GM12801 (cell line): ENCODE results near the gene MYOZ1.

Experiments used
- CTCF ChIP-seq: IDR thresholded peaks from one replicate; pipeline ENCODE4 v1.5.1; 2011; ENCODE audit warnings: control low read depth; ENCODE audit not compliant: insufficient read length; ENCODE audit errors: extremely low read depth

MYOZ1 gene

GRCh38 chr10:73649876-73650536 is 8.7 kb upstream of the MYOZ1 start:
- no peak for TF ChIP-seq CTCF

GRCh38 chr10:73648975-73649829 is 7.9 kb upstream of the MYOZ1 start:
- no peak for TF ChIP-seq CTCF

- no peak for TF ChIP-seq CTCF
These were observed 6.8 kb upstream of the MYOZ1 start for GRCh38 chr10:73647875-73648651.

DNA sequence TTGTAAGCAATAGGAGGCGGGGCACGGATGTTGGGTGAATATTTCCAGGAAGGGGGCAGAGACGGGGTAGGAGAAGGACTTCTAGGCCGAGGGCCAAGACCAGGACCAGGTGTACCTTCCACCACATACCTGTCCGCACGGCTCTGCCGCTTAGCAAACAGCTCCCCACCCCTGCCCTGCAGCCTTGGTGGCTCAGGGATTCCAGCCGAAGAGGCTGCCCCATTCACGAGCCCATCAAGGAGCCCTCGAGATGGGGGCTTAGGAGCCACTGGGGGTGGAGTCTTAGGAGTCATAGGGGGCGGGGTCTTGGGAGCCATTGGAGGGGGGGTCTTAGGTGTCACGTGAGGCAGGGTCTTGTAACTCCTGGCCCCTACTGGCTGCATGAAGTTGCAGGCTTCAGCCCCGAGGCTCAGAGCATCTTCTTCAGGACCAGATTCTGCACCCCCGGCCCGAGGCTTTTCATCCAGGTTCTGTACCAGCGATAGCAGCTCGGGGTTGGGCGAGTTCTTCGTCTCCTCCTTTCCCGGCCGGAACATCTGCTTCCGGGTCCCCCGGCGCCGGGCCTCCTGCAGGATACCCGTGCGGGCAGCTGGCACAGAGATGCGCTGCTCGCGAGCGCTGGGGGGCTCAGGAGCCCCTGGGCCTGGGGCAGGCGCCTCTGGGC is 6.1 kb upstream of the MYOZ1 start:
- no peak for TF ChIP-seq CTCF

GRCh38 chr10:73646598-73647041 is 5.3 kb upstream of the MYOZ1 start:
- no peak for TF ChIP-seq CTCF

- TF ChIP-seq CTCF, result no peak
These were observed 4.0 kb upstream of the MYOZ1 start for GRCh38 chr10:73645251-73645650.
